Measurements from ENCODE around the gene C1QTNF9B.
"Not testable (repeated sequence)": the region's sequence is repeated elsewhere in the genome, so short reads cannot be mapped to it uniquely, and the experiment has no call there.

The C1QTNF9B gene

GRCh38 chr13:23897452-23897919 is at the start of gene C1QTNF9B:
Gene C1QTNF9B, minus strand, starts transcription at chr13:23897502.
- DNase-seq = not testable (repeated sequence)

- no peak for DNase-seq
Observed at GRCh38 chr13:23946900-23947299, 49.6 kb upstream of the C1QTNF9B start.

DNA sequence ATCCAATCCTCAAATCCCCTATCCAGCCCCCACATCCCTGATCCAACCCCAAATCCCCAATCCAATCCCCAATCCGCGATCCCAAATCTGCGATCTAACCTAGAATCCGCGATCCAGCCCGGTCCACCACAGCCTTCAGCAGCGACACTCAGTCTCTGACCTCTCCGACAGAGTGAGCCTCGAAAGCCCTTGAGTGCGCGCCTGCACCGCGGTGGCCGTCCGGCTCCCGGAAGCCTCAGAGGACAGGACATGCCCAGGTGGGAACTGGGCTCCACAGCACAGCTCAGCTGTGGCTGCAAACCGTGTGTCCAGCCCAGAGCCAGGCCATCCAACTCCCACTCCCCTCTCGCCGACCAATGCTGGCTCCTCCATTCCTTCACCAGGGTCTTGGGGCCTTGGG is 48.8 kb upstream of the C1QTNF9B start:
- DNase-seq = no peak

- no peak for DNase-seq
Observed at GRCh38 chr13:23945612-23946011, 48.3 kb upstream of the C1QTNF9B start.

GRCh38 chr13:23941211-23941610 is 43.9 kb upstream of the C1QTNF9B start:
- peak; percentile 3 for DNase-seq

DNA sequence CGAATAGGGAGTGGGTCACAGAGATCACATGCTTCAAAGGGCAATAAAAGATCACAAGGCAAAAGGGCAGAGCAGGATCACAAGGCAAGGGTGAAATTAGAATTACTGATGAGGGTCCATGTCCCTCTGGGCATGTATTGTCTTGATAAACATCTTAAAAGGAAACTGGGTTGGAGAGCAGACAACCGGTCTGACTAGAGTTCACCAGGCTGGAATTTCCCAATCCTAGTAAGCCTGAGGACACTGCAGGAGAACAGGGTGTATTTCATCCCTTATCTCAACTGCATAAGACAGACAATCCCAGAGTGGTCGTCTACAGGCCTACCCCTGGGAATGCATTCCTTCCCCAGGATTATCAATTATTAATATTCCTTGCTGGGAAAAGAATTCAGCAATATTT is 42.4 kb upstream of the C1QTNF9B start:
- not testable (repeated sequence) for DNase-seq

GRCh38 chr13:23934520-23934919 is 37.2 kb upstream of the C1QTNF9B start:
- no peak for DNase-seq

DNA sequence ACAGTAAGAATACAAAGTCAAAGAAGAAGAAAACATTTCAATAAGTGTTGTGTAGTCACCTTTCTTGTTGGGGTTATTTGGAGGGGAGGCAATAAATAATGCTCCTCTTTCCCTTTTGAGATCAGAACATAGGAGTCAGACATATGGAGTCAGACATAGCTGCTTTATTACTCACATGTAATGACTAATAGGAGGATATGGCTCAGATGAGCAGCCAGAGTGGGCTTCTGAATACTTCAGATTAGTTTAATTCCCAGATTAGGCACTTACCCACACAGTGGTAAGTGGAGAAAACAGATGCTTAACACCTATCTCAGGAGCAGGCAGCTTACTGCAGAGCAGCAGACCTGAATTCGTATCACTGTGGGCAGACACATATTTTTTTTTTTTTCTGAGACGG is 31.7 kb upstream of the C1QTNF9B start:
- no peak for DNase-seq

GRCh38 chr13:23923031-23923430 is 25.7 kb upstream of the C1QTNF9B start:
- DNase-seq = no peak

DNA sequence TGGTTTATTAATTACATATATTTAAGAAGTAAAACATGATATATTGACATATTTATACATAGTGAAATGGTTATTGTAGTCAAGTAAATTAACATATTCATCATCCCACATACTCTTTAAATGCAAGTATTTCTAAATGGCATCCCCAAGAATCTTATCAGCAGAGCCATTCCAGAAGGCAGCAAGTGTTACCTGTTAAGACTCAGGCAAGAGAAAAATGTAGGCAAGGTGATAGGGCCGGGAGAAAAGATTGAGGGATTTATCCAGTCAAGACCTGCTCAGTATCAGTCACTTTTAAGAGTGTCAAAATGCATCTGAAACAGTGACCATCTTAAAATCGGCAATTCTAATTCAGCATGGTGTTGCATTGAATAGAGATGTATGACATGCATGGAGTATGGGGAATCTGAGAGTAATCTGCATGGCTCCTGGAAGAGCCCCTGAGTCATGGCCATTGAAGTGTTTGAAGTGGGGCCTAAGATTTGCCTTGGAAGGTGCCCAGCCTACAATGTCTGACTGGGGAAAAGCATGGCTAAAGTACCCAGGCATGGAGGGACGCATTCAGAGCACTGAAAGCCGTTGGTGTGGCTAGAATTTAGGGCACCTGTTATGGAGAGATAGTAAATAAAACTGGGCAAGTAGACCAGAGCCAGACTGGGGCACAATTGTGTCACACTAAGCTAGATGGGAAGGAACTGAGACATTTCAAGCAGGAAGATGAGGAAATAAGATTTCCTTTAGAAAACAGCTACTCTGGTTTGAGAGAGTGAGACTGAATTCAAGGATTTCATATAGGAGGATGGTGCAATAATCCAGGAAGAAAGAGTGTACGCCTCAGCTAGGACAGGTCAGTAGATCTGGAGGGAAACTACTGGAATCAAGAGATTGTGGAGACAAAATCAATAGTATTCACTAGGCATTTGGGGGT is 25.0 kb upstream of the C1QTNF9B start:
- DNase-seq = no peak

DNA sequence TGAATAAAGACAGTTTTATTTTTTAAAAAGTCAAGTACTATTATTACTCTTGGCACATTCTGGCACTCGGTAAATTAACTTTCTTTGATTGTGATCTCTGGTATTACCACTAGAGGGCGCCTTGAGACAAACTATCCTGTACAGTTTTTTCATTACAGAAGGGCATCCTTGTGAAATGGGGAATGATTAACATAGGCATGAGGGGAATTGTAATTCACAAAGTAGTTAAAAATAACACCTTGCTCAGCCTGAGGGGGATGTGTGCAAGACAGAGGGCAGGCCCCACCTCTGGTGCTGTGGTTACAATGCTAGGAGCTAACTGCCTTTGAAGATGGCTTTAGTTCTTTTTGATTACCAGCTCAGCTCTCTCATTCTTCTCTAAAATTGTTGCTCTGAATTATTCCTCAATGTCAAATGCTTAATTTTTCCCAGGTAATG is 24.2 kb upstream of the C1QTNF9B start:
- DNase-seq = peak; percentile 16

GRCh38 chr13:23919006-23919405 is 21.7 kb upstream of the C1QTNF9B start:
- no peak for DNase-seq

GRCh38 chr13:23918208-23918607 is 20.9 kb upstream of the C1QTNF9B start:
- no peak for DNase-seq

DNA sequence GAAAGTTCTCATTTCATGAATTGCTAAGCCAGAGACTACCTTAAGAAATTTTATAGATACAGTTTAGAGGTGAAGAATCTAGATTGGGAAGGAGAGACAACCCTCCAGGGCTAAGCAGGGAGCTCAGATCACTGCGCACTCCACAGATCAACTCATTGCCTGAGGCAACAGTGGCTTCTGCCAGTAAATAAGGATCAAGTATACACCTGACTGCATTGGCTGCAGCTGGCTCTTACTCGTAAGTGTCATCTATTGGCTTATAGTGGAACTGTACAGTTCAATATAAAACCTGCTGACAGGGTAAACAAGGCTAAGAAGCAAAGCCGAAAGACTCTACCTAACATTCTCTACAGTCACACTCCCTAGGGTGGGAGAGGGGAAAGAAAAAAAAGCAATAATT is 18.0 kb upstream of the C1QTNF9B start:
- peak; percentile 3 for DNase-seq

GRCh38 chr13:23912469-23912868 is 15.2 kb upstream of the C1QTNF9B start:
- no peak for DNase-seq

DNA sequence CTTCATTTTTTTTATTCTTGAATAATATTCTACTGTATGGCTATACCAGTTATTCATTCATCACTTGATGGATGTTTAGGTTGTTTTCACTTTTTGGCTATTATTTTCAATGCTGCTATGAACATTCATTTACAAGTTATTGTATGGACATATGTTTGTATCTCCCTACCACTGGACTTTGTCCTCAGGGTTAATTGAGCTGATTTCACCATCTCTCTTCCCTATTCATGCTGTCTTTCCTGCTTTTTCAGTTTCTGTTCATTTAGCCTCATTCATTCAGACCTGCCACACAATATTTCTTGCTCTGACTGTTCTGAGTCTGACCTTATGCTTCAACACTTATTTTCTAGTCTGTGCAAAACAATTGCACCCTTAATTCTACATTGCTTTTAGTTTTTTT is 12.3 kb upstream of the C1QTNF9B start:
- DNase-seq = no peak

DNA sequence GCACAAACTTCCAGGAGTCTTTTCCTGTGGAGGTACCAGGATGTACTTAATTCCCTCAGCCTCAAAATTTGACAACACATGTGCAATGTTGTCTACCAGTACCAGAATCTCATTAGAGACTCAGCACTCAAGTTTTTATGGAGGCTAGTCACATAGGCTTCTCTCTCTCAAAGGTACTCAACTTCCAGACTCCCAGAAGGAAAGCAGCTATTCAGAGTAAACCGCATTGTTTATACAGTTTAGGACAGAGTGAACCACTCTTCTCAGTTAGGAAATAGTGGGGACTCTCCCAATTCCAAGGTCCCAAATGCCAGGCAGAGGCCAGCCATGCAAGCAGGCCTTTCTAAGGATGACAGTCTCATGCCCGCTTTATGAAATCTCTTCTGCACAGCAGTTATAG is 8.5 kb upstream of the C1QTNF9B start:
- DNase-seq = no peak

DNA sequence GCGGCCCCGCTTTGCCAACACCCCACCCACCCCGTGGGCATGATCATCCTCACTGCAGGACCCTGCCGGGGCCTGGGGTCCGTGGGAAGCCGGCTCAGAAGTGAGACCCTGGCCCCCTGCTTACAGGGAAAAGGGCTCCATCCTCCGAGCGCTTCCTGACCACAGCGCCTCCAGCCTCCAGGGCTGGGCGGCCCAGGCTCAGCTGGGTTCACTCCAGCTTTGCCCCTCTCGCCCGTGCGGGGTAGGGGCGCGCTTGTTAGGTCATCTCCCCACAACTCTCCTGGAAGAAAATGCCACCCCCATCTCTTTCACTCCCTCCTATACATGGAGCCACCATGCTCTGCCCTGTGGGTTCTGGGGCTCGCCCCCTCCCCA is 6.6 kb upstream of the C1QTNF9B start:
- no peak for DNase-seq

- no peak for DNase-seq
Observed at GRCh38 chr13:23902975-23903905, 5.9 kb upstream of the C1QTNF9B start.

GRCh38 chr13:23901365-23901764 is 4.1 kb upstream of the C1QTNF9B start:
- no peak for DNase-seq

DNA sequence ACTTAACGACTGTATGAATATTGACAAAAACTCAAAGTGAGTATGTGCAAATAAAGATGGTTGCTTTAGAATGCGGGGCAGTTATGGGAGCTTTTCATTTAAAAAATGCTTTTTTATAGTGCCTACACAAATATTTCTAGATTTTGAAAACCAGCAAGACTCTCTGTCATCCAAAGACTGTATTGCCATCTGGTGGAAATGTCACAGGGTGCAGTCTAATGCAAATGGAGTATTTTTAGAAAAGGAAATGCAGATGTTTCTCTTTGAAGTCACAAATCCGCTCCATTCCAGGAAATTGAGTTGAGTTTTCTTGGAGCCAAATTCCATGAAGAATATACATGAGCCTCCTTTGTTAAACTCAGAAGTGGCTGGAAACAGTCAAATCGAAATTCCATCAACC is 2.3 kb upstream of the C1QTNF9B start:
- no peak for DNase-seq

GRCh38 chr13:23898101-23898500 is 799 bp upstream of the C1QTNF9B start:
- no peak for DNase-seq

DNA sequence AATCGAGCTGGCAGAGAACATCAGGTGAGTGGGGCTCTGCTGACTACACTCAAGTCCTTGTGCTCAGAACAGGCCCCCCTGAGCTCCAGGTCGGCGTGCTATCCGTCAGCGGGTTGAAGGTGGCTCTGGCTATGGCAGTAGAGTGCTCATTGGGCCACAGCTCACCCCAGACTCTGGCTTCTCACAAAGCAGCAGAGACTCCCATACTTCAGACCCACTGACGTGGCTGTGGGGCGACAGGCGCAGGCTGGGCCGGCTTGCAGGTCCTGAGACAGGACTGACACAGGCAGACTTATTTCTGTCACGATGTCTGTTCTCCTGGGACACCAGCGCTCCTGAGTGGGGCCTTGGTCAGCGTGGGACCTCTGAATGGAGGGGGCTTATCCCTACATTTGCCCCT is 2.6 kb downstream of the C1QTNF9B start:
- DNase-seq = not testable (repeated sequence)

- DNase-seq = not testable (repeated sequence)
Observed at GRCh38 chr13:23893791-23894190, 3.5 kb downstream of the C1QTNF9B start.

All from NCI-H2029 treated with DMSO at 0.1 percent for 48 hours (cell line).